ENCODE results near the gene DYNLT2B. TPM values are rescaled to one million over a fixed set of nuclear protein-coding genes. Genes with fewer than 3 reads are reported as not detected.
A peak's percentile ranks its signal among the peaks of the same experiment; 100 is the strongest.
"Not testable (repeated sequence)": the region's sequence is repeated elsewhere in the genome, so short reads cannot be mapped to it uniquely, and the experiment has no call there.

The DYNLT2B gene
- total RNA-seq = 10 to 100 TPM; 18.9 to 20.4 TPM

GRCh38 chr3:196317687-196318467 is at the start of gene DYNLT2B:
DYNLT2B (minus strand) TSS chr3:196318240; CDS start chr3:196318152, 88 bp downstream.
- H3K4me1 Mint-ChIP-seq (ENCODE audit: low read depth) = peaks cover 6% of the 10 kb centered on the region
- H3K27me3 Mint-ChIP-seq (ENCODE audit: low read depth) = no peaks in the 10 kb centered on the region
- H3K27ac Mint-ChIP-seq = peak within 1 kb of the TSS; percentile 95
- H3K9me3 Mint-ChIP-seq = no peaks in the 10 kb centered on the region
- peak within 1 kb of the TSS; percentile 96 to 97 for H3K4me3 Mint-ChIP-seq
- H3K36me3 Mint-ChIP-seq (ENCODE audit: insufficient read depth in 2 of 2) = peaks cover 2 to 5% of the 10 kb centered on the region in 2 donors
- peak; percentile 92 for DNase-seq
- ATAC-seq (replicated peaks in 1 of 2) = peak; percentile 95 to 96

- ATAC-seq (replicated peaks in 1 of 2) (no peak), DNase-seq (no peak)
- Mint-ChIP-seq H3K27me3 (ENCODE audit: low read depth) (no peaks in the 10 kb centered on the region), H3K4me3 (no peak overlapping the region), H3K36me3 (ENCODE audit: insufficient read depth in 2 of 2) (peaks cover 5 to 23% of the 10 kb centered on the region in 2 donors), H3K9me3 (no peaks in the 10 kb centered on the region), H3K27ac (no peak overlapping the region), H3K4me1 (ENCODE audit: low read depth) (no peaks in the 10 kb centered on the region)
Observed at GRCh38 chr3:196365736-196366135, 47.7 kb upstream of the DYNLT2B start.

GRCh38 chr3:196360586-196360985 is 42.5 kb upstream of the DYNLT2B start:
- no peak for DNase-seq
- Mint-ChIP-seq H3K27ac (no peak overlapping the region), H3K4me3 (no peak overlapping the region), H3K27me3 (ENCODE audit: low read depth) (no peaks in the 10 kb centered on the region), H3K4me1 (ENCODE audit: low read depth) (peaks cover 4% of the 10 kb centered on the region), H3K36me3 (ENCODE audit: insufficient read depth in 2 of 2) (peaks cover 9 to 42% of the 10 kb centered on the region in 2 donors), H3K9me3 (no peaks in the 10 kb centered on the region)
- no peak for ATAC-seq (replicated peaks in 1 of 2)

- not testable (repeated sequence) for H3K27me3 Mint-ChIP-seq (ENCODE audit: low read depth); H3K4me3 Mint-ChIP-seq; H3K9me3 Mint-ChIP-seq; ATAC-seq (replicated peaks in 1 of 2); DNase-seq; H3K27ac Mint-ChIP-seq; H3K4me1 Mint-ChIP-seq (ENCODE audit: low read depth)
- H3K36me3 Mint-ChIP-seq (ENCODE audit: insufficient read depth in 2 of 2) = peaks cover 9 to 40% of the 10 kb centered on the region in 2 donors
Observed at GRCh38 chr3:196358540-196358939, 40.5 kb upstream of the DYNLT2B start.

GRCh38 chr3:196357905-196358304 is 39.9 kb upstream of the DYNLT2B start:
- Mint-ChIP-seq H3K9me3 (no peaks in the 10 kb centered on the region), H3K4me1 (ENCODE audit: low read depth) (peaks cover 4% of the 10 kb centered on the region), H3K27ac (no peak overlapping the region), H3K4me3 (no peak overlapping the region), H3K36me3 (ENCODE audit: insufficient read depth in 2 of 2) (peaks cover 9 to 40% of the 10 kb centered on the region in 2 donors), H3K27me3 (ENCODE audit: low read depth) (no peaks in the 10 kb centered on the region)
- ATAC-seq (replicated peaks in 1 of 2) (no peak), DNase-seq (no peak)

- H3K27me3 Mint-ChIP-seq (ENCODE audit: low read depth) = no peaks in the 10 kb centered on the region
Observed at GRCh38 chr3:196356556-196356955, 38.5 kb upstream of the DYNLT2B start.

GRCh38 chr3:196355668-196356067 is 37.6 kb upstream of the DYNLT2B start:
- Mint-ChIP-seq H3K27me3 (ENCODE audit: low read depth) (no peaks in the 10 kb centered on the region), H3K4me3 (no peak overlapping the region), H3K4me1 (ENCODE audit: low read depth) (peaks cover 4% of the 10 kb centered on the region), H3K9me3 (no peaks in the 10 kb centered on the region), H3K27ac (no peak overlapping the region), H3K36me3 (ENCODE audit: insufficient read depth in 2 of 2) (peaks cover 6 to 28% of the 10 kb centered on the region in 2 donors)
- no peak for DNase-seq
- ATAC-seq (replicated peaks in 1 of 2) = no peak

More at GRCh38 chr3:196356556-196356955, 38.5 kb upstream of the DYNLT2B start:
- H3K4me3 Mint-ChIP-seq = no peak overlapping the region
- H3K4me1 Mint-ChIP-seq (ENCODE audit: low read depth) = peaks cover 4% of the 10 kb centered on the region
- no peaks in the 10 kb centered on the region for H3K9me3 Mint-ChIP-seq
- no peak overlapping the region for H3K27ac Mint-ChIP-seq
- H3K36me3 Mint-ChIP-seq (ENCODE audit: insufficient read depth in 2 of 2) = peaks cover 6 to 35% of the 10 kb centered on the region in 2 donors
- DNase-seq (no peak), ATAC-seq (replicated peaks in 1 of 2) (no peak)

- peaks cover 6 to 25% of the 10 kb centered on the region in 2 donors for H3K36me3 Mint-ChIP-seq (ENCODE audit: insufficient read depth in 2 of 2)
- DNase-seq = no peak
- no peaks in the 10 kb centered on the region for H3K9me3 Mint-ChIP-seq
- no peaks in the 10 kb centered on the region for H3K27me3 Mint-ChIP-seq (ENCODE audit: low read depth)
- no peak overlapping the region for H3K4me3 Mint-ChIP-seq
- peaks cover under 1% of the 10 kb centered on the region for H3K4me1 Mint-ChIP-seq (ENCODE audit: low read depth)
- H3K27ac Mint-ChIP-seq = no peak overlapping the region
- no peak for ATAC-seq (replicated peaks in 1 of 2)
Observed at GRCh38 chr3:196354132-196354531, 36.1 kb upstream of the DYNLT2B start.

GRCh38 chr3:196351541-196351940 is 33.5 kb upstream of the DYNLT2B start:
- Mint-ChIP-seq H3K27me3 (ENCODE audit: low read depth) (no peaks in the 10 kb centered on the region), H3K4me3 (no peak overlapping the region), H3K9me3 (no peaks in the 10 kb centered on the region), H3K36me3 (ENCODE audit: insufficient read depth in 2 of 2) (peaks cover 2 to 9% of the 10 kb centered on the region in 2 donors), H3K4me1 (ENCODE audit: low read depth) (no peaks in the 10 kb centered on the region), H3K27ac (no peak overlapping the region)
- no peak for DNase-seq
- ATAC-seq (replicated peaks in 1 of 2) = no peak

GRCh38 chr3:196350067-196350466 is 32.0 kb upstream of the DYNLT2B start:
- Mint-ChIP-seq H3K4me3 (no peak overlapping the region), H3K36me3 (ENCODE audit: insufficient read depth in 2 of 2) (peaks cover 0 to 2% of the 10 kb centered on the region in 2 donors), H3K27me3 (ENCODE audit: low read depth) (no peaks in the 10 kb centered on the region), H3K27ac (no peak overlapping the region), H3K9me3 (no peaks in the 10 kb centered on the region), H3K4me1 (ENCODE audit: low read depth) (no peaks in the 10 kb centered on the region)
- no peak for ATAC-seq (replicated peaks in 1 of 2)
- no peak for DNase-seq

GRCh38 chr3:196348698-196349097 is 30.7 kb upstream of the DYNLT2B start:
- ATAC-seq (replicated peaks in 1 of 2) (no peak), DNase-seq (no peak)
- Mint-ChIP-seq H3K4me1 (ENCODE audit: low read depth) (no peaks in the 10 kb centered on the region), H3K4me3 (no peak overlapping the region), H3K36me3 (ENCODE audit: insufficient read depth in 2 of 2) (peaks cover 0 to 2% of the 10 kb centered on the region in 2 donors), H3K9me3 (no peaks in the 10 kb centered on the region), H3K27ac (no peak overlapping the region), H3K27me3 (ENCODE audit: low read depth) (no peaks in the 10 kb centered on the region)

GRCh38 chr3:196344663-196345062 is 26.6 kb upstream of the DYNLT2B start:
- no peaks in the 10 kb centered on the region for H3K9me3 Mint-ChIP-seq
- DNase-seq (no peak), ATAC-seq (replicated peaks in 1 of 2) (no peak)
- H3K27me3 Mint-ChIP-seq (ENCODE audit: low read depth) = no peaks in the 10 kb centered on the region
- no peak overlapping the region for H3K4me3 Mint-ChIP-seq
- H3K27ac Mint-ChIP-seq = no peak overlapping the region
- no peaks in the 10 kb centered on the region for H3K4me1 Mint-ChIP-seq (ENCODE audit: low read depth)
- peaks cover 0 to 2% of the 10 kb centered on the region in 2 donors for H3K36me3 Mint-ChIP-seq (ENCODE audit: insufficient read depth in 2 of 2)

- not testable (repeated sequence) for H3K36me3 Mint-ChIP-seq (ENCODE audit: insufficient read depth in 2 of 2); H3K4me3 Mint-ChIP-seq; H3K27ac Mint-ChIP-seq; H3K9me3 Mint-ChIP-seq; DNase-seq; H3K27me3 Mint-ChIP-seq (ENCODE audit: low read depth); H3K4me1 Mint-ChIP-seq (ENCODE audit: low read depth); ATAC-seq (replicated peaks in 1 of 2)
Observed at GRCh38 chr3:196343917-196344316, 25.9 kb upstream of the DYNLT2B start.

GRCh38 chr3:196341137-196341536 is 23.1 kb upstream of the DYNLT2B start:
- Mint-ChIP-seq H3K27me3 (ENCODE audit: low read depth) (no peaks in the 10 kb centered on the region), H3K4me1 (ENCODE audit: low read depth) (no peaks in the 10 kb centered on the region), H3K9me3 (no peaks in the 10 kb centered on the region), H3K36me3 (ENCODE audit: insufficient read depth in 2 of 2) (no peaks in the 10 kb centered on the region), H3K4me3 (no peak overlapping the region), H3K27ac (no peak overlapping the region)
- ATAC-seq (replicated peaks in 1 of 2) = no peak
- DNase-seq = no peak

Data from activated T-cell treated with anti-CD3 and anti-CD28 coated beads, Interleukin-2, amount 50 U/mL, for 72 hours (primary cell).